NCI-H526 treated with DMSO at 0.1 percent for 48 hours (cell line): Measurements from ENCODE around the gene KDM4B.
"Not testable (repeated sequence)": the region's sequence is repeated elsewhere in the genome, so short reads cannot be mapped to it uniquely, and the experiment has no call there.

Experiments
- DNase-seq: peaks from one replicate; lab custom pipeline; 2025; lab: John Stamatoyannopoulos, UW

KDM4B gene

GRCh38 chr19:5152013-5152763 lies 183.3 kb downstream of the KDM4B start:
- no peak for DNase-seq

GRCh38 chr19:5152767-5153532 lies 184.0 kb downstream of the KDM4B start:
- no peak for DNase-seq

- DNase-seq = no peak
Measured at GRCh38 chr19:5153601-5154128, 184.8 kb downstream of the KDM4B start.

GRCh38 chr19:5154129-5154798 lies 185.4 kb downstream of the KDM4B start:
- DNase-seq = no peak

GRCh38 chr19:5154799-5155426 lies 186.0 kb downstream of the KDM4B start:
- no peak for DNase-seq

- no peak for DNase-seq
Measured at GRCh38 chr19:5155586-5156210, 186.8 kb downstream of the KDM4B start.

GRCh38 chr19:5156231-5156986 lies 187.5 kb downstream of the KDM4B start:
- no peak for DNase-seq

- DNase-seq = no peak
Measured at GRCh38 chr19:5157186-5157585, 188.3 kb downstream of the KDM4B start.

GRCh38 chr19:5158549-5159134 lies 189.7 kb downstream of the KDM4B start:
- not testable (repeated sequence) for DNase-seq

GRCh38 chr19:5160158-5160795 lies 191.4 kb downstream of the KDM4B start:
- not testable (repeated sequence) for DNase-seq

- DNase-seq = not testable (repeated sequence)
Measured at GRCh38 chr19:5164845-5165696, 196.2 kb downstream of the KDM4B start.

- no peak for DNase-seq
Measured at GRCh38 chr19:5165697-5166019, 196.7 kb downstream of the KDM4B start.

- no peak for DNase-seq
Measured at GRCh38 chr19:5166262-5166661, 197.3 kb downstream of the KDM4B start.

GRCh38 chr19:5170329-5170745 lies 201.4 kb downstream of the KDM4B start:
- no peak for DNase-seq

GRCh38 chr19:5171711-5172110 lies 202.8 kb downstream of the KDM4B start:
- no peak for DNase-seq

- no peak for DNase-seq
Measured at GRCh38 chr19:5172859-5173630, 204.1 kb downstream of the KDM4B start.

- no peak for DNase-seq
Measured at GRCh38 chr19:5173993-5174392, 205.1 kb downstream of the KDM4B start.

GRCh38 chr19:5177745-5178450 lies 209.0 kb downstream of the KDM4B start:
- no peak for DNase-seq
